GM21515 (cell line): ENCODE measurements around the gene RHOT1.
"Not testable (repeated sequence)": the region's sequence is repeated elsewhere in the genome, so short reads cannot be mapped to it uniquely, and the experiment has no call there.

Source experiments
- ATAC-seq: cut with Tn5 transposase; IDR thresholded peaks from one replicate; pipeline ENCODE4 v1.9.1; 2021; ENCODE audit not compliant: unreplicated experiment

Gene RHOT1

DNA sequence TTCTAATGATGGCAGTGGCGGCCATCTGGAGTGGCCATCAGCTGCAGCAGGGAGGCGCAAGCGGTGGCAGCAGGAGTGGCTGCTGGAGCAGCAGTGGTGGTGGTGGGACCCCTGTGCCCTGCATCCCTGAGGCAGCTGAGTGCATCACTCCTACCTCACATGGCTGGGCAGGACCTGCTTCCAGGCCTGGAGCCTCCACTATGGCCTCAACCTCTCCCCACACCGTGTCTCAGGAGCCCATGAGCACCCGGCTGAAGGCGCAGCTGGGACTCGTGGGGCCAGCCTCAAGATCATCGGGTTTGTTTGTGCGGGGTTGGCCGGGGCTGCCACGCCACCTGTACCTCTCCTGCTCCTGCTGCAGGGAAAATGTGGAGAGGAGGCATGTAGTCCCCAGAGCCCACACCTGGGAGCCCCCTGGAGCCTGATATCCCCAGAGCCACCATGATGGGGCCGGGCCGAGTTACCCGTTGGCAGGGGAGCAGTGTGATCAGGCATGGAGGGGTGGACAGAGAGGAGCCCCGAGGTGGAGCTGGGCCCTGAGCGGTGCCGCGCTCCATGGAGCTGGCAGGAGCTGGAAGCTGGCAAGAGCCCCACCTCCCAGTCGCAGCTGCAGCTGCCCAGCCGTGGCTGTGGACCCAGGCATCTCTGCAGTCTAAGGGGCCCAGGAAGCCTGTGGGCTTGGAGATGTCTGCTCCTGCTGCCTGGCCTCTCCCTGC is 16.7 kb downstream of the RHOT1 start:
- ATAC-seq: no peak

GRCh38 chr17:32159586-32160438 is 17.5 kb downstream of the RHOT1 start:
- ATAC-seq: no peak

GRCh38 chr17:32160526-32160925 is 18.2 kb downstream of the RHOT1 start:
- ATAC-seq: no peak

DNA sequence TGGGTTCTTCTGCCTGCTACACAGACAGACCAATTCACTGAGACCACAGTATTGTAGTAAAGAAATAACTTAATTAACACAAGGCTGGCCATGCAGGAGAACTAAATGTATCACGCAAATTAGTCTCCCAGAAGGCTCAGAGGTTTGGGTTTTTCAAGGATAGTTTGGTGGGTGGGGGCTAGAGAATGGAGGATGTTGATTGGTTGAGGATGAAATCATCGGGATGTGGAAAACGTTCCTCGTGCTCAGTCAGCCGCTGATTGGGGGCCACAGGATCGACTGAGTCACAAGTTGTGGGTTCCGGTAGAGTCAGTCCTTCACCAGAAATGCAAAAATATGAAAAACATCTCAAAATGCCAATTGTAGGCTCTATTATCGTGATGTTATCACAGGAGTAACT is 18.7 kb downstream of the RHOT1 start:
- no peak for ATAC-seq

GRCh38 chr17:32161506-32162365 is 19.4 kb downstream of the RHOT1 start:
- ATAC-seq: no peak

DNA sequence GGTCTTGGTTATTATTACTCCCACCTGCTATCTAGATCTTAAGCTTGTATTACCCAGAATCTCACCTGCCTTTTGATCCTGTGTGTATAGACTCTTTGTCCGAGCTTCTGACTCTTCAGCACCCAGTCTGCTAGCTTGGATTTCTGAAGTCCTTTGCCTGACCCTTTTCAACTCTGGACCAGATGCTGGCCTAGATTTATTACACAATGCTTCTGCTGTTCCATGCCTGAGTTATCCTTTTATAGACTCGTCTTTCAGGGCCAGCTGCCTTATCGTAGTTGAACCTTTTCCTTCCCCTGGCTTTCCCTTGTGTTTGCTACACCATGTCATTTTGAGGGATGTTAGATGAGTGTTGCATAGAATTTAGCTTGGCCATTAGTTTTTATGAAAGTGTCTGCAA is 32.6 kb downstream of the RHOT1 start:
- no peak for ATAC-seq

DNA sequence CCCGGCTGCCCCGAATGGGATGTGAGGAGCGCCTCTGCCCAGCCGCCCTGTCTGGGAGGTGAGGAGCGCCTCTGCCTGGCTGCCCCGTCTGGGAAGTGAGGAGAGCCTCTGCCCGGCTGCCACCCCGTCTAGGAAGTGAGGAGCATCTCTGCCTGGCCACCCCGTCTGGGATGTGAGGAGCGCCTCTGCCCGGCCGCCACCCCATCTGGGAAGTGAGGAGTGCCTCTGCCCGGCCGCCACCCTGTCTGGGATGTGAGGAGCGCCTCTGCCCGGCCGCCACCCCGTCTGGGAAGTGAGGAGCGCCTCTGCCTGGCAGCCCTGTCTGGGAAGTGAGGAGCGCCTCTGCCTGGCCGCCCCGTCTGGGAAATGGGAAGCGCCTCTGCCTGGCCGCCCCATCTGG is 36.4 kb downstream of the RHOT1 start:
- ATAC-seq: not testable (repeated sequence)

- not testable (repeated sequence) for ATAC-seq
Observed at GRCh38 chr17:32179103-32179502, 36.8 kb downstream of the RHOT1 start.

GRCh38 chr17:32179526-32179925 is 37.2 kb downstream of the RHOT1 start:
- not testable (repeated sequence) for ATAC-seq

GRCh38 chr17:32180262-32180661 is 38.0 kb downstream of the RHOT1 start:
- not testable (repeated sequence) for ATAC-seq

DNA sequence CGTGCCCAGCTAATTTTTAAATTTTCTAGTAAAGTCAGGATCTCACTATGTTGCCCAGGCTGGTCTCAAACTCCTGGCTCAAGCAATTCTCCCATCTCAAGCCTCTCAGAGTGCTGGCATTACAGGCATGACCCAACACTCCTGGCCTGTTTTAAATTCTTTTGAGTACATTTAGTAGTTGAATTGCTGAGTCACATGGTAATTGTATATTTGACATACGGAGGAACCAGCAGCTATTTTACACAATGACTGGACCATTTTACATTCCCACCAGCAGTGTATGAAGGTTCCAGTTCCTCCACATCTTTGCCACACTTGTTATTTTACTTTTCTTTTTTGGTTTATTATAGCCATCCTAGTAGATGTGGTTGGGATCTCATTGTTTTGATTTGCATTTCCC is 43.6 kb downstream of the RHOT1 start:
- no peak for ATAC-seq

- no peak for ATAC-seq
Observed at GRCh38 chr17:32187271-32187670, 45.0 kb downstream of the RHOT1 start.

- no peak for ATAC-seq
Observed at GRCh38 chr17:32189343-32189742, 47.0 kb downstream of the RHOT1 start.

DNA sequence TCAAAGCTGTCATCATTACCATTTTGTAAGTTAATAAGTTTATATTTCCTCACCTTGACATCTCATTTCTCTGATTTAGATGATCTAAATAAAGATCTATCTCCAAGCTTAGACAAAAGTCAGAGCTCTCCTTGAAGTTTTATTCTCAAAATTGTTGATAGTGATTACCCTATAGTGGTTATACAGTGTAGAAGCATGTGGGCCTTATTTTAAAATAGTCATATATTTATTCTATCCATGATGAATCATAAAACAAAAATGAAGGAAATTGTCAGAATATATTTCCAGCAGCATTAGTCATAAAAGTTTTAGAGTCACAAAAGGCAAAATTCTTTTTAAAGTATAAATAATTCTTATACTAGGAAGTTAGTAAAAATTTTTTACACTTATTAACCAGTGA is 49.0 kb downstream of the RHOT1 start:
- ATAC-seq: no peak

- ATAC-seq: no peak
Observed at GRCh38 chr17:32192379-32192778, 50.1 kb downstream of the RHOT1 start.

- ATAC-seq: no peak
Observed at GRCh38 chr17:32197987-32198386, 55.7 kb downstream of the RHOT1 start.

- ATAC-seq: no peak
Observed at GRCh38 chr17:32206861-32207260, 64.6 kb downstream of the RHOT1 start.

DNA sequence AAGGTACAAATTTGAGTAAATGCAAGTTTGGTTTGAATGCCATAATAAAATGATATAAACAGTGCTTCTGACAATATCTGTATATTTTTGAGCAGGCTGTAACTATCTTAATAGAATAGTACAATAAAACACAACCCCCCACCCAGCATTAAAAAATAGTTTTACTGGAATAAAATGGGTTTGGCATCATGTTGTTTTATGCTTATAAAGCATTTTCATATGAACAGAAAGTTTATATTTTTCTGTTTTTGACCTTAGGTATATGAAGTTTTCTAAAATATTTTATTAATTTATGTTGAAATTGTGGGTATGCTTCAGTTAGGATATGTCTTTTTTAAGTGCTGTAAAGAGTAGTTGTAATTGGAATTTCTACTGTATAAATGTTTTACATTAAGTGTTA is 66.1 kb downstream of the RHOT1 start:
- ATAC-seq: no peak

DNA sequence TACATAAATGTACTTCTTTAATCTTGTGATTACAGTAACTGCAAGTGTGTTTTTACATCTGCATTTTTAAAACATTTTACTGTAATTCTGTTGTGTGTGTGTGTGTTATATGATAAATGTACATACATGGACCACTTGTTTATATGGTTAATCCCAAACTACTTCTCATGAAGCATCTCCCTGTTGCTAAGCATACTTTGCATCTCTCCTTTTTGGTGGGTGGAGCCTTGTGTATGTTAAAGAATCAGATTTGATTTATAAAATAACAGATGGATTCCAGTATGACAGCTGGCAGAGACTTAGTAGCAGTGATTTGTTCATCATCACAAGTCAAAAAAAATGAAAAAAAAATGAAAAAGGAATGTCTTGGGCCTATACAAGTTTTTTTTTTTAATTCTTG is 67.3 kb downstream of the RHOT1 start:
- no peak for ATAC-seq

GRCh38 chr17:32211671-32212070 is 69.4 kb downstream of the RHOT1 start:
- ATAC-seq: no peak

- no peak for ATAC-seq
Observed at GRCh38 chr17:32215696-32216095, 73.4 kb downstream of the RHOT1 start.
